NCI-H226 (cell line): ENCODE results near the gene ACLY.

ENCODE experiments used
- DNase-seq: peaks from one replicate; pipeline ENCODE4 v3.0.0-alpha.2; 2015

Gene ACLY

DNA sequence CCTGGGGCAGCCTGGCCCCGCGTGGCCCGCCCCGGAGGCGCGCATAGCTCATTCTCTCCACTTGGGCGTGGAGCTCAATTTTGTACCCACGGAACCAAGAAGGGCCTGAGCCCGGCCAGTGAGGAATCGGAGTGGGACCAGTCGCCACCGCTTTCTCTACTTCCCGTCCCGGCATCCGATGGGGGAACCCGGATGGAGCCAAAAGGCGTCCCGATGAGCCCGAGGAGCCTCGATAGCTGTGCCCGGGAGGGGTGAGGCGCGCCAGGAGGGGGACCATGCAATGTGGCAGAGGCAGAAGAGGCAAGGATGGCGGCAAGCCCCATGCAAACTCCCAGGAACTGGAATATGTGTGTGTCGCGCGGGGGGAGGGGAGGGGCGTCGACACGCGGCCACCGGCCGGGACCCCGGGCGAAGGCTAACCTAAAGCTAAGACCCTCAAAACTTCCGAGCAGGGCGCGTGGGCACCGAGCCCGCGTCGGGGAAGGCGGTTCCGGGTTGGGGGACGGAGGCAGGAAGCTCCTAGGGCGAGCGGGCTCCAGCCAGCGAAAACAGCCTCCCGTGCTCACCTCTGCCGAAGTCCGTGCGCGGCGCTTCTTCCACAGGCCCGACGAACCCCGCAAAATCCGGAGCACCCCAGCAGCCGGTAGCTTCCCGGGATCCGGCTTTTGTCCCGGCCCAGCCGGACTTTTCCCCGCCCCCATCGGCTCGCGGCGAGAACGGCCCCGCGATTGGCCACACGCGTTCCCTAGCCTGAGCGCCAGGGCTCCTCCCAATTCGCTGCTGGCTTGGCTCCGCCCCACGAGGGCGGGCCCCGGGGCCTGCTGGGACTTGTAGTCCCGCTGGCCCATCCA is at the start of gene ACLY:
Gene ACLY, minus strand, starts transcription at position 638 of the 851 bp plus-strand sequence. CDS start 5,078 bp downstream, outside the sequence.
- peak; percentile 97 for DNase-seq

GRCh38 chr17:41967921-41968578 is 49.3 kb upstream of the ACLY start:
- no peak for DNase-seq

DNA sequence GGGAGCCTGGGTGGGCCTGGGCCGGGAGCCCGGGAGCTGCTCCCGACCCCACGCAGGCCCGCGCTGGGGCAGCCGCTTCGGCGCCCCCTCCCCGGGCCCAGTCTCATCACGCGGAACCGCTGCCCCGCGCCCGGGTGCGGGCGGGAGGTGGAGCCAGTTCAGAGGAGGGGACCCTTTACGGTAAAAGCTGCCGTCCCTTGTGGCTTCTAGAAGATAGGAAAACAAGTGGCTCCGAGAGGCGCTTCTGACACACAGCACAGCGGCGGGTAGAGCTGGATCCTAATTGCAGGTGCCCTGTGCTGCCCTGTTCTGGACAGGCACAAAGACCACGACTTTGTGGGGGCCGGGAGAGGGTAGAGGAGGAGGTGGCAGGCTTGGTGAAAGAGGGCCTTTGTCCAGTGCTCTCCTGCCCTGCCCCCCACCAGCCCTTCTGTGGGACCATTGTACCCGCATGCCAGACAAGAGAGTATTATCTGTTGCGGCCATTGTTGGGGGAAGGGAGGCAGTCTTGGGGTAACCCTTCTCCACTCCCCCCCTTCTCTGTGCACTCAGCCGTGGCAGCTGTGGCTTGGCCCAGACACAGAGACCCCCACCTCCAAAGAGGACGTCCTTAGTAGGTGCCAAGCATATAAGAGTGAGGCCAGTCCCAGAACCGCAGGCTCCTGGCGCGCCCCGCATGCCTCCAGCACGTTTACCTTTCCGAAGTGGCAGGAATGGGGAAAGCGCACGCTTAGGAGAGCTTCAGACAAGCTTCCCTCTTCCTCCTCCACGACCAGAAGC is 48.6 kb upstream of the ACLY start:
- DNase-seq, result no peak

DNA sequence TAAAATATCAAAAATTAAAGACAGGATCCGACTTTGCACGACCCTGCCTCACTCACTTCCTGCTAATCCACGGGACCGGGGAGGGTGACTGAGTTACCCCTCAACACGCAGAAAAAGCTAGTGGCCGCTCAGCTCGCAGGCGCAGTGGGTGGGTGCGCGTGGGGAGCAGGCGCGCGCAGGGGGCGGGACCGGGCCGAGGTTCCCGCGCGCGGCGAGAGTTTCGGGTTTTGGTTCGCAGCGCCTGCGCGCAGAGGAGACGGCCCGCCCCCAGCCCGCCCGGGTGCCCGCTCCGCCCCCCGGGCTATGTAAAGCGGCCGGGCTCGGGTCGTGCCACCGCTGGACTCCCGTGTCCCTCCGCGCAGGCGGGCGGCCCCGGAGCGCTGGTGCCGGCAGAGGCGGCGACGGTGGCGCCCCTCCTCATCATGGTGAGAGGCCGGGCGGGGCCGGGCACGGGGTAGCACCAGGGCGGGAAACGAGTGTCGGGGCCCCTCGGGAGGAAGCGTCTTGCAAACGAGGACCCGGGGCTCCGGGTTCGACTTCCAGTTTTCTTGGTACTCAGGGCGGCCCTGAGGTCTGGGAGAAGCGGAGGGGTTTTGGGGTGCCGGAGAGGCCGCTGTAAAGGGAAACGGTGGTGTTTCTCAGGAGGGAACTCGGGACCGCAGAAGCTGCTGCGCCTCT is 47.9 kb upstream of the ACLY start, which contains the start of gene CNP:
Gene CNP, plus strand, starts transcription at position 333 of the 678 bp plus-strand sequence. Its CDS starts 90 bp downstream, at position 423.
- DNase-seq, result peak; percentile 81

- peak; percentile 58 for DNase-seq
Observed at GRCh38 chr17:41965694-41966462, 47.1 kb upstream of the ACLY start.

DNA sequence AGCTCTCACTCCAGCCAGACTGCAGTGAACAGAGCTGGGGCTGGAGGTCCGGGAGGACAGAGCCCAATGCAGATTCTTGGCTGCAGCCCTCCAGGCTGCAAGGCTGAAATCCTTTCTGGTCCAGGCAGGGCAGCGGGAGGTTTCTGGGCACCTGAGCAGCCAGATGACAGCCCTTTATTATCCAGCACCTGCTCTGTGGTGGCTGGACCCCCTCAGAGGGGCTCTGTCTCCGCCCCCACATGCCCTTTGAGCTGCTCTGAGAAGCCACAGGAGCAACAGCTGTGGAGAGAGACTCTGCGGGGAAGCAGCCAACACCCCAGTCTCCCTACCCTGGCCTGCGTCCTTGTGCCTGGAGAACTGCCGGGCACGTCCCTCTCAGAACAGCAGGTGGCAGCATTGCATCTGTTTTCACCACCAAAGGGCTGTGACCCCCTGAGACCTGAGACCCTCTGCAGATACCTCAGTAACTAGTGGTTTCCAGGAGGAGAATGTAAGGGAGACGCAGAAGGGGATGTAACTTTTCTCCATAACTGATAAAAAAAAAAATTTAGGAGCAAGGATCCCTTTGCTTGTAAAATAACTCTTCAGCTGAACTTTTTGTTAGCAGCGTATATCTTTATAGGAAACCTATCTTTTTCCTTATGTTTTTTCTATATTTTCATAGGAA is 44.1 kb upstream of the ACLY start:
- peak; percentile 19 for DNase-seq

DNA sequence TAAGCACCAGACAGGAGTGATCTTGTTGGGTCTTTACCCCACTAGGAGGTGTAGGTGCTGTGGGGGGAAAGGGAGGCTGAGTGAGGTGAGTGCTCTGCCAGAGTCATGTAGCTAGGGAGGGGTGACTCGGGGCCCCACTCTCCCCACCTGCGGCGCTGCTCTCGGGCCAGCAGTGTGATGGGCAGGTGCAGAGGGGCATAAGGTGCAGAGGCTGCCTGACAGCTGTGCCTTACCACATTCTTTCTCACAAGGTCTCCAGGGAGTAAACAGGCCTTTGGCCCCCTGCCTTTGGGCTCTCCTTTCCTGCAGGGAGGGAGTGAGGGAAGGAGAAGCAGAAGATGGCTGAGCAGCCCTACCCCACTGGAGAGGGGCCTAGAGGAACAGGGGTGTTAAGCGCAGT is 43.4 kb upstream of the ACLY start:
- DNase-seq, result no peak

DNA sequence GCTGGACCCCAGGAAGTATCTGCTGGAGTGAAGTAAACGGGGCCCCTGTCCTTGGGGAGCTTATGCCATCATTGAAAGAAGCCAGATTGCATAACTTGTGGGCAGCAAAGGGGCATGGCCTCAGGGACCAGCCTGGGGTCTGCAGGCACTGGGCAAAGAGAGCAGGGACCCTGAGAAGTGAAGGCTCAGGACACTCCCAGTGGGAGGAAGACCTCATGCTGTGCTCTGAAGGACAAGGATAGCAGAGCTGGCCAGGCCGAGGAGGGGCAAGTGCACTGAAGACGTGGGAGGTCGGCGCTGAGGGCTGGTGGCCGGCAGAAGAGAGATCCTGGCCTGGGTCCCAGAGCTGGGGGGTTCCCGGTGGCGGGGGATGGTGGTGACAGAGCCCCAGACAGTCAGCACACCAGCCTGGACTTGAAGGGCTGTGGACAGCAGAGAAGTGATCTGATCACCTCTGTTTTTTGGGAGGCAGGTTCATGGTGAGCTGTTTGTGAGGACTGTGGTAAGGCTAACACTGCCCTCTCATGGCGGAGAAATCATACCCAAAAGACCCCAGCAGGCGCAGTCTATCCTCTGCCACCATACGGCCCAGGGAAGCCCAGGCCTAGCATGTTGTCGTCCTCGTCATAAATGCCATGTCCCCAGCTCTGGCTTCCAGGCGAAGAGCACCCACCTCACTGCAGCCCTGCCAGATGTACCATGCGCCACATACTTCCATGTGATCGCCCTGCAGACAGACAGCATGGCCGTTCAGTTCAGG is 40.8 kb upstream of the ACLY start:
- DNase-seq, result peak; percentile 27

DNA sequence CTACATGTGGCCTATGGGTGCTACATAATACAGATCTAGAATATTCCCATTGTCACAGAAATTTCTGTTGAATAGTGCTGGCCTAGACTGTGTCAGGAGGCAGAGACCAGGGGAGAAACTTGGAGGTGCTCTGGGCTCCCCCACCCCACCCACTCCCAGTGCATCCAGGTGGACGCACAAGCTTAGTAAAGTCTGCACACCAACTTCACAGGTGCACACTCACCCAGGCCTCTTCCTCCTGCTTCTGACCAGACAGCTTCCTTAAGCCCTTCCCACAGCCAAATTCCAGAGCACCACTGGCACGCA is 40.2 kb upstream of the ACLY start:
- no peak for DNase-seq

- no peak for DNase-seq
Observed at GRCh38 chr17:41957869-41958439, 39.2 kb upstream of the ACLY start.

- peak; percentile 40 for DNase-seq
Observed at GRCh38 chr17:41957031-41957868, 38.5 kb upstream of the ACLY start.

GRCh38 chr17:41956522-41956921 is 37.8 kb upstream of the ACLY start:
- DNase-seq, result no peak

- DNase-seq, result no peak
Observed at GRCh38 chr17:41948762-41949460, 30.2 kb upstream of the ACLY start.

DNA sequence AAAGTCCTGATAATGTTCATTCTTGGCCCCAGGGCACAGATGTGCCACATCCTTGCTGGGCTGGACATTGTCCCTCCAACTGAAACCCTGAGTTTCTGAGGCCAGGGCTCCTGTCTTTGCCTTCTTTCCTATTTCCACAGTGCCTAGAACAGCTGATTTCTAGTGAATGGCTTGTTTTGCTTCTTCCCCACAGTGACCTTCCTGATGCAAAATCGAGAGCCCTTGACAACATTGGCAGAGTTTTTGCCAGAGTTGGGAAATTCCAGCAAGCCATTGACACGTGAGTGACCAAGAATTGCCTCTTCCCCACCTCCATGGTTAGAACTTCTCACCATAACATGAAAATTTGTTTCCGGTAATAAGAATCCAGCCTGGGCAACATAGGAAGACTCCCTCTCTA is 26.2 kb upstream of the ACLY start:
- DNase-seq, result no peak

DNA sequence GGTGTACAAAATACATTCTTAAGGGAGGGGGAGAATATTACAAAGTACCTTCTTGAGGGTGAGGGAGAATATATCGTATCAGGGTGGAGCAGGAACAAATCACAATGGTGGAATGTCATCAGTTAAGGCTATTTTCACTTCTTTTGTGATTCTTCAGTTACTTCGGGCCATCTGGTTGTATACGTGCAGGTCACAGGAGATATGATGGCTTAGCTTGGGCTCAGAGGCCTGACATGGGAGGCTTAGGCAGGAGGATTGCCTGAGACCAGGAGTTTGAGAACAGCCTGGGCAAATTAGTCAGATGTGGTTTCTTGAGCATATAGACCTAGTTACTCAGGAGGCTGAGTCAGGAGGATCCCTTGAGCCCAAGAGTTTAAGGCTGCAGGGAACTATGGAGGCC is 24.7 kb upstream of the ACLY start:
- no peak for DNase-seq

- DNase-seq, result no peak
Observed at GRCh38 chr17:41942626-41943373, 24.0 kb upstream of the ACLY start.

- DNase-seq, result no peak
Observed at GRCh38 chr17:41941168-41941567, 22.4 kb upstream of the ACLY start.

- DNase-seq, result no peak
Observed at GRCh38 chr17:41939693-41940090, 20.9 kb upstream of the ACLY start.
